ENCODE data around the gene COG7.

The COG7 gene

DNA sequence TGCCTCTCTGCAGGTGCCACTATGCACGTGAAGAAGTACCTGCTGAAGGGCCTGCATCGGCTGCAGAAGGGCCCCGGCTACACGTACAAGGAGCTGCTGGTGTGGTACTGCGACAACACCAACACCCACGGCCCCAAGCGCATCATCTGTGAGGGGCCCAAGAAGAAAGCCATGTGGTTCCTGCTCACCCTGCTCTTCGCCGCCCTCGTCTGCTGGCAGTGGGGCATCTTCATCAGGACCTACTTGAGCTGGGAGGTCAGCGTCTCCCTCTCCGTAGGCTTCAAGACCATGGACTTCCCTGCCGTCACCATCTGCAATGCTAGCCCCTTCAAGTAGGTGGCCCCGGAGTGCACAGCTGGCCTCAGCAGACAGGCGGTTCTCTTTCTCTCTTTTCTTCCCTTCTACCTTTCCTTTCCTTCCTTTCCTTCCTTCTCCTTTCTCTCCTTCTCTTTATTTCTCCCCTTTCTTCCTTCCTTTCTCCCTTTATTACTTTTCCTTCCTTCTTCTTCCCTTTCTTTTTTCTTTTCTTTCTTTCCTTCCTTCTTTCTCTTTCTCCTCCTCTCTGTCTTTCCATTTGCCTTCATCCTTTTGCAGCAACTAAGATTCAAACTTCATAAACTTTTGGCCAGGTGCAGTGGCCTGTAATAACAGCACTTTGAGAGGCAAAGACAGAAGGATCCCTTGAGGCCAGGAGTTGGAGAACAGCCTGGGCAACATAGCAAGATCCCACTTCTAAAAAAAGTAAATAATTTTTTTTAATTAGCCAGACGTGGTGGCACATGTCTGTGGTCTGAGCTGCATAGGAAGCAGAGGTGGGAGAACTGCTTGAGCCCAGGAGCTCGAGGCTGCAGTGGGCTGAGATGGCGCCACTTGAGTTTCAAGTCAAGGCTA lies 104.2 kb downstream of the COG7 start:
- no peaks in the 10 kb centered on the region for H3K79me2 ChIP-seq (ENCODE audit: insufficient read depth, low read depth)
- H3K4me2 ChIP-seq, result no peak overlapping the region
- no peak overlapping the region for H3K4me3 ChIP-seq (IDR thresholded peaks at IDR 0.05; ENCODE audit: insufficient read depth, low read depth, low read length)
- H3K27me3 ChIP-seq (ENCODE audit: insufficient read depth, low read depth), result no peaks in the 10 kb centered on the region
- H3K4me1 ChIP-seq (ENCODE audit: low read depth, poor library complexity, severe bottlenecking), result peaks cover 47% of the 10 kb centered on the region
- no peaks in the 10 kb centered on the region for H4K20me1 ChIP-seq (ENCODE audit: insufficient read depth)
- H3K27ac ChIP-seq, result no peak overlapping the region
- no peaks in the 10 kb centered on the region for H3K36me3 ChIP-seq (ENCODE audit: insufficient read depth)
- H2AFZ ChIP-seq (ENCODE audit: low read depth), result no peak overlapping the region
- TF ChIP-seq, protein P1, sequence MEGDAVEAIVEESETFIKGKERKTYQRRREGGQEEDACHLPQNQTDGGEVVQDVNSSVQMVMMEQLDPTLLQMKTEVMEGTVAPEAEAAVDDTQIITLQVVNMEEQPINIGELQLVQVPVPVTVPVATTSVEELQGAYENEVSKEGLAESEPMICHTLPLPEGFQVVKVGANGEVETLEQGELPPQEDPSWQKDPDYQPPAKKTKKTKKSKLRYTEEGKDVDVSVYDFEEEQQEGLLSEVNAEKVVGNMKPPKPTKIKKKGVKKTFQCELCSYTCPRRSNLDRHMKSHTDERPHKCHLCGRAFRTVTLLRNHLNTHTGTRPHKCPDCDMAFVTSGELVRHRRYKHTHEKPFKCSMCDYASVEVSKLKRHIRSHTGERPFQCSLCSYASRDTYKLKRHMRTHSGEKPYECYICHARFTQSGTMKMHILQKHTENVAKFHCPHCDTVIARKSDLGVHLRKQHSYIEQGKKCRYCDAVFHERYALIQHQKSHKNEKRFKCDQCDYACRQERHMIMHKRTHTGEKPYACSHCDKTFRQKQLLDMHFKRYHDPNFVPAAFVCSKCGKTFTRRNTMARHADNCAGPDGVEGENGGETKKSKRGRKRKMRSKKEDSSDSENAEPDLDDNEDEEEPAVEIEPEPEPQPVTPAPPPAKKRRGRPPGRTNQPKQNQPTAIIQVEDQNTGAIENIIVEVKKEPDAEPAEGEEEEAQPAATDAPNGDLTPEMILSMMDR (conservative IDR thresholded peaks at IDR 0.05; ENCODE audit: low read depth, low read length), result no peak
- H3K9ac ChIP-seq, result no peak overlapping the region

DNA sequence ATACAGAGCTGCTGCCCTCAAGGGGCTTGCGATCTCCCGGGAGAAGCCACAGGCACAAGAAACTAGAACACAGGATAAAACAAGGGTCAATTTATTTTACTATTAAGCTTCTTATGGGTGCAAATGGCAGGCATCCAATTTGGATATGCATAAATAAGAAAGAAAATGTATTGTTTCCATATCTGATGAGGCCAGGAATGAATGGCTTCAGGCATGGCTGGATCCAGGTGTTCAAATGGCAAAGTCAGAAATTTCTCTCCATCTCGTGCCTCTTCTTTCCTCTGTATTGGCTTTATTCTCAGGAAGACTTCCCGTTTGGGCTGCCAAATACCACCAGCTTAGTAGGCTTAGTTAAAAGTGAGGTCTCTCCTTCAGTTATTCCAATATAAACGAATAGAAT lies 107.8 kb downstream of the COG7 start:
- TF ChIP-seq, protein P1 (conservative IDR thresholded peaks at IDR 0.05; ENCODE audit: low read depth, low read length), result no peak
- Histone ChIP-seq H2AFZ (ENCODE audit: low read depth) (no peak overlapping the region), H3K27me3 (ENCODE audit: insufficient read depth, low read depth) (no peaks in the 10 kb centered on the region), H4K20me1 (ENCODE audit: insufficient read depth) (no peaks in the 10 kb centered on the region), H3K79me2 (ENCODE audit: insufficient read depth, low read depth) (no peaks in the 10 kb centered on the region), H3K9ac (no peak overlapping the region), H3K4me1 (ENCODE audit: low read depth, poor library complexity, severe bottlenecking) (peaks cover 47% of the 10 kb centered on the region), H3K27ac (no peak overlapping the region), H3K4me3 (IDR thresholded peaks at IDR 0.05; ENCODE audit: insufficient read depth, low read depth, low read length) (no peak overlapping the region), H3K36me3 (ENCODE audit: insufficient read depth) (no peaks in the 10 kb centered on the region), H3K4me2 (no peak overlapping the region)

DNA sequence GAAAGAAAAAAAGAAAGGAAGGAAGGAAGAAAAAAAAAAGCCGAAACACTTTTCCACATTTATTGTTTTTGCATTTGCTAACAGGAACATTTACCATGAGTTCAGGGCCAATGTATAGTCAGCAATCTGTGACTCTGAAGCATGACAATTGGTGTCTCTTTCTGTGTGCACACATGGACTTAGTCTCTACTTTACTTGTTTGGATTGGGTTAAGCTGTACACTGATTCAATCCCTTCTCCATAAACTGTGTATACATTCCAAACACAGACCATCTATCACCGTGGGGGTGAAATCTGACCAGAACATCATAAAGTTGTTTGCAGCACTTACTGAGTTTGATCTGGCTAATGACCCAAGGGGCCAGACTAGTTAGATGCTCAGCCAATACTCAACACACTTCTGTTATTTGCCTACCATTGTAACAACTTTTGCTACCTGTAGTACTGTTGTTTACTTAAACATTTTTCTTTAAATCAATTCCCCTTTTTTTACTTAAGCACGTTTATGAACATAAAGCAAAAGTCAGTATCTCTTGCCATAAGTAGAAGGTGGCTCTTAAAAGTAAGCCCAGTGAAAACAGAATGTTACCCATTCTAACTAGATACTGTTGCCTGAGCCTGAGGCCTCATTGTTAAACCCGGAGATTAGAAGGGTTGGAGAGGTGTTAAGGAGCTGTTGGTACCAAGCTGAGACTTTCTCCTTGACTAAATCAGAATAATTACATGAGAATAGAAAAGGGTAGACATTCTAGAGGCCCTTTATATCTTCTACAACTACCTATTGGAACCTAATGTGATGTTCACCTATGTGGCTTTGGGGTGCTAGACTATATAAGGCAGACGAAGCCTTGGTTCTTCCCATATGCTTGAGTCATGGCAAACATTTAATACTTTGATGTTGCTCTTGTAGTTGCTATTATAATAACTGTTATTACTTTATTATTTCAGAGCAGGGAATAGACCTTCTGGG lies 109.1 kb downstream of the COG7 start:
- TF ChIP-seq, protein P1 (conservative IDR thresholded peaks at IDR 0.05; ENCODE audit: low read depth, low read length), result no peak
- no peak overlapping the region for H2AFZ ChIP-seq (ENCODE audit: low read depth)
- no peaks in the 10 kb centered on the region for H3K79me2 ChIP-seq (ENCODE audit: insufficient read depth, low read depth)
- H3K9ac ChIP-seq, result no peak overlapping the region
- no peak overlapping the region for H3K4me3 ChIP-seq (IDR thresholded peaks at IDR 0.05; ENCODE audit: insufficient read depth, low read depth, low read length)
- no peaks in the 10 kb centered on the region for H4K20me1 ChIP-seq (ENCODE audit: insufficient read depth)
- peak overlapping the region; percentile 0; the same call in 1 of the 2 replicates for H3K4me2 ChIP-seq
- no peaks in the 10 kb centered on the region for H3K36me3 ChIP-seq (ENCODE audit: insufficient read depth)
- no peak overlapping the region for H3K27ac ChIP-seq
- peaks cover 48% of the 10 kb centered on the region for H3K4me1 ChIP-seq (ENCODE audit: low read depth, poor library complexity, severe bottlenecking)
- H3K27me3 ChIP-seq (ENCODE audit: insufficient read depth, low read depth), result no peaks in the 10 kb centered on the region

DNA sequence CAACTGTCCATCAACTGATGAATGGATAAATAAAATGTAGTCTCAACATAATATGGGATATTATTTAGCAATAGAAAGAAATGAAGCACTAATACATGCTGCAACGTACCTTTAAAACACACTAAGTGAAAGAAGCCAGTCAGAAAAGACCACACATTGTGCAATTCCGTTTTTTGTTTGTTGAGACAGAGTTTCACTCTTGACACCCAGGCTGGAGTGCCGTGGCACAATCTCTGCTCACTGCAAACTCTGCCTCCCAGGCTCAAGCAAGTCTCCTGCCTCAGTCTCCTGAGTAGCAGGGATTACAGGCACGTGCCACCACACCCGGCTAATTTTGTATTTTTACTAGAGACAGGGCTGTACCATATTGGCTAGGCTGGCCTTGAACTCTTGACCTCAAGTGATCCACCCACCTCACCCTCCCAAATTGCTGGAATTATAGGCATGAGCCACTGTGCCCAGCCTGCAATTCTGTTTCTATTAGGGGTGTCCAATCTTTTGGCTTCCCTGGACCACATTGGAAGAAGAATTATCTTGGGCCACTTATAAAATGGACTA lies 110.8 kb downstream of the COG7 start:
- Histone ChIP-seq H3K4me2 (peak overlapping the region; percentile 30), H3K36me3 (ENCODE audit: insufficient read depth) (no peaks in the 10 kb centered on the region), H2AFZ (ENCODE audit: low read depth) (0 out of 2 replicates have a peak overlapping the region, but pooled peaks have one; percentile 7), H3K4me1 (ENCODE audit: low read depth, poor library complexity, severe bottlenecking) (peaks cover 66% of the 10 kb centered on the region), H3K9ac (no peak overlapping the region), H3K79me2 (ENCODE audit: insufficient read depth, low read depth) (no peaks in the 10 kb centered on the region), H4K20me1 (ENCODE audit: insufficient read depth) (no peaks in the 10 kb centered on the region), H3K27me3 (ENCODE audit: insufficient read depth, low read depth) (no peaks in the 10 kb centered on the region), H3K27ac (peak overlapping the region; percentile 10; the same call in 1 of the 2 replicates), H3K4me3 (IDR thresholded peaks at IDR 0.05; ENCODE audit: insufficient read depth, low read depth, low read length) (no peak overlapping the region)
- TF ChIP-seq, protein P1 (conservative IDR thresholded peaks at IDR 0.05; ENCODE audit: low read depth, low read length), result no peak
